Ovary (tissue), 9 donors: ENCODE measurements around the gene FBXL20. TPM values are rescaled to one million over a fixed set of nuclear protein-coding genes. Genes with fewer than 3 reads are reported as not detected.
"Not testable (repeated sequence)": the region's sequence is repeated elsewhere in the genome, so short reads cannot be mapped to it uniquely, and the experiment has no call there.

ENCODE experiments used
- DNase-seq, 5 donors: peaks; one replicate each; pipeline ENCODE4 v3.0.0-alpha.2; 2019 to 2020
- H3K27ac ChIP-seq, 2 donors: fragments of 200-600 bp; one replicate each; pipeline versions ENCODE4 v1.5.1 to v1.8.0; 2019 to 2022
- H3K27me3 ChIP-seq: fragments of 200-600 bp; one replicate; pipeline ENCODE4 v1.8.0; 2022
- H3K36me3 ChIP-seq: fragments of 200-600 bp; sonication (generic); one replicate; pipeline ENCODE4 v1.5.1; 2019
- H3K4me1 ChIP-seq: one replicate; pipeline ENCODE4 v1.8.1; 2013; ENCODE audit warnings: mild to moderate bottlenecking, moderate library complexity; ENCODE audit not compliant: insufficient read depth
- H3K4me3 ChIP-seq: fragments of 200-600 bp; sonication (generic); one replicate; pipeline ENCODE4 v1.5.1; 2017
- H3K9me3 ChIP-seq, 2 donors: fragments of 200-600 bp in 1 of 2; sonication (generic) in 1 of 2; one replicate each; pipeline versions ENCODE4 v1.5.1 to v1.8.1; 2013 to 2019; ENCODE audit warnings: mild to moderate bottlenecking in 1 of 2, moderate library complexity in 1 of 2
- EP300 ChIP-seq: sonication (generic); formaldehyde crosslinking; IDR thresholded peaks from one replicate; pipeline ENCODE4 v1.6.1; 2017; ENCODE audit warnings: antibody characterized with exemption
- POLR2A ChIP-seq: fragments of 450-650 bp; IDR thresholded peaks from one replicate; pipeline ENCODE4 v1.6.1; 2017; ENCODE audit warnings: antibody characterized with exemption, mild to moderate bottlenecking, moderate library complexity
- WGBS, 3 donors: extraction: QIAGEN DNeasy Blood & Tissue Kit in 1 of 3; methylation state at CpG; one replicate each; pipeline versions ENCODE4 v1.1.5 to v1.1.7; 2013 to 2017; 5-methylcytosine and 5-hydroxymethylcytosine counted together
- intact Hi-C, 4 donors: fragments of 100-400 bp; cut with DNase I; formaldehyde crosslinking; loops; one replicate each; pipeline versions ENCODE4 v1.11.0 to v1.15.1; 2022 to 2023
- polyA plus RNA-seq, 2 donors: library from polyadenylated mRNA; stranded (reverse); fragments of 200-250 nt in 1 of 2; fragments of 350-450 nt in 1 of 2; fragmentation: Illumina TruSeq in 1 of 2; extraction: RNeasy Lipid Tissue Mini Kit (QIAGEN cat#74804) in 1 of 2; gene quantifications; one replicate each; pipeline ENCODE4 v1.2.3, GENCODE V29; 2013 to 2014
- total RNA-seq, 7 donors: library from RNA; depleted of rRNA in 2 of 7; stranded (reverse); fragments of >200 nt in 2 of 7; fragmentation: NEBNext Ultra II Directional in 3 of 7; extraction: Animal tissue kit (Norgen Biotek cat#: 25700) in 3 of 7; gene quantifications; one replicate each; pipeline versions ENCODE4 v1.1.0 to v1.2.4, GENCODE V29; 2016 to 2023
- TF ChIP-seq, protein P1 (sequence below), 3 donors: fragments of 450-650 bp in 2 of 3; fragments of 200-600 bp in 1 of 3; IDR thresholded peaks; one replicate each; pipeline versions ENCODE4 v1.5.1 to v1.8.0; 2016 to 2022; ENCODE audit warnings: antibody characterized with exemption in 3 of 3, mild to moderate bottlenecking in 1 of 3
- donor health status: DM: no; HTN: no; CAD: no; lungs with moderate emphysema.
- donor health status: DM: no; HTN: no; CAD: no.
- donor health status: Bipolar disorder and iron deficiency.
- donor health status: DM: yes; HTN: yes; CAD: no.
- donor health status: DM: no; HTN: no; CAD: no.
- donor health status: DM: yes; HTN: yes; CAD: no.

The FBXL20 gene
- total and polyA plus RNA-seq, 9 donors, result 4.7 to 25.2 (median 16.6) TPM

DNA sequence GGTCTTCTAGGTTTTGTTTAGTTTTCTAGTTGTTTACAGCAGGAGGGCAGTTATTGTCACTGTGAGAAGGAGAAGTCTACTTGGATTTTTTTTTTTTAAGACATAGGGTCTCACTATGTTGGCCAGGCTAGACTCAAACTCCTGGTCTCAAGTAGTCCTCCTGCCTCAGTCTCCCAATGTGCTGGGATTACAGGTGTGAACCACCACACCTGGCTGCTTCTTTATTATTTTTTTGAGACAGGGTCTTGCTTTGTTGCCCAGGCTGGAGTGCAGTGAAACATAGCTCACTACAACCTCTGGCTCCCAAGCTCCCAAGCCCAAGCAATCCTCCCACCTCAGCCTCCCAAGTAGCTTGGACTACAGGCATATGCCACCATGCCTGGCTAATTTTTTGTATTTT is 107.4 kb downstream of the FBXL20 start:
- no peak overlapping the region for H3K27ac ChIP-seq
- no peak for TF ChIP-seq POLR2A
- no peak for TF ChIP-seq EP300
- TF ChIP-seq, protein P1, sequence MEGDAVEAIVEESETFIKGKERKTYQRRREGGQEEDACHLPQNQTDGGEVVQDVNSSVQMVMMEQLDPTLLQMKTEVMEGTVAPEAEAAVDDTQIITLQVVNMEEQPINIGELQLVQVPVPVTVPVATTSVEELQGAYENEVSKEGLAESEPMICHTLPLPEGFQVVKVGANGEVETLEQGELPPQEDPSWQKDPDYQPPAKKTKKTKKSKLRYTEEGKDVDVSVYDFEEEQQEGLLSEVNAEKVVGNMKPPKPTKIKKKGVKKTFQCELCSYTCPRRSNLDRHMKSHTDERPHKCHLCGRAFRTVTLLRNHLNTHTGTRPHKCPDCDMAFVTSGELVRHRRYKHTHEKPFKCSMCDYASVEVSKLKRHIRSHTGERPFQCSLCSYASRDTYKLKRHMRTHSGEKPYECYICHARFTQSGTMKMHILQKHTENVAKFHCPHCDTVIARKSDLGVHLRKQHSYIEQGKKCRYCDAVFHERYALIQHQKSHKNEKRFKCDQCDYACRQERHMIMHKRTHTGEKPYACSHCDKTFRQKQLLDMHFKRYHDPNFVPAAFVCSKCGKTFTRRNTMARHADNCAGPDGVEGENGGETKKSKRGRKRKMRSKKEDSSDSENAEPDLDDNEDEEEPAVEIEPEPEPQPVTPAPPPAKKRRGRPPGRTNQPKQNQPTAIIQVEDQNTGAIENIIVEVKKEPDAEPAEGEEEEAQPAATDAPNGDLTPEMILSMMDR (IDR thresholded peaks at IDR 0.05), result no peak
- H3K4me1 ChIP-seq, result no peaks in the 10 kb centered on the region
- DNase-seq, result no peak
- intact Hi-C loops, result no loop called here
- no peaks in the 10 kb centered on the region for H3K9me3 ChIP-seq
- H3K4me3 ChIP-seq, result no peak overlapping the region
- no peaks in the 10 kb centered on the region for H3K27me3 ChIP-seq
- H3K36me3 ChIP-seq, result no peaks in the 10 kb centered on the region

DNA sequence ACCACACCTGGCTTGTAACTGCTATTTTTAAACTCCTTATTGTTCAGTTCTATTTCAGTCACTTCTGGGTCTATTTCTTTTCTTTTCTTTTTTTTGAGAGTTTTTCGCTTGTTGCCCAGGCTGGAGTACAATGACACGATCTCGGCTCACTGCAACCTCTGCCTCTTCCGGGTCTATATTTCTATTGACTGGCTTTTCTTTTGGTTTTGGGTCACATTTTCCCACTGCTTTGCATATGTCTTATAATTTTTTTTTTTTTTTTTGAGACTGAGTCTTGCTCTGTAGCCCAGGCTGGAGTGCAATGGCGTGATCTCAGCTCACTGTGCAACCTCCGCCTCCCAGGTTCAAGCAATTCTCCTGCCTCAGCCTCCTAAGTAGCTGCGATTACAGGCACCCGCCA is 108.9 kb downstream of the FBXL20 start:
- H3K27me3 ChIP-seq, H3K36me3 ChIP-seq, H3K4me3 ChIP-seq, H3K9me3 ChIP-seq, H3K4me1 ChIP-seq, intact Hi-C loops, DNase-seq, H3K27ac ChIP-seq: not testable (repeated sequence)
- 96 to 99% (median 99%) methylated on average over 8 of the region's 8 CpGs for WGBS, 3 donors

DNA sequence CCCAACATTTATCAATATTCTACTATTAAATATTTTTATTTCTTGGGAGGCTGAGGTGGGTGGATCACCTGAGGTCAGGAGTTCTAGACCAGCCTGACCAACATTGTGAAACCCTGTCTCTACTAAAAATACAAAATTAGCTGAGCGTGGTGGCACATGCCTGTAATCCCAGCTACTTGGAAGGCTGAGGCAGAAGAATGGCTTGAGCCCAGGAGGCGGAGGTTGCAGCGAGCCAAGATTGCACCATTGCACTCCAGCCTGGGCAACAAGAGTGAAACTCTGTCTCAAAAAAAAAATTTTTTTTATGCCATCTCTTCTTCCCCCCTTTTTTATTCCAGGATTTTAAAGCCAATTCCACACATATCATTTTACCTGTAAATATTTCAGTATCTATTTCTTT is 114.9 kb downstream of the FBXL20 start:
- 94 to 98% (median 98%) methylated on average over 3 of the region's 3 CpGs for WGBS, 3 donors
- H3K4me1 ChIP-seq, H3K9me3 ChIP-seq, H3K4me3 ChIP-seq, DNase-seq, H3K27ac ChIP-seq, H3K36me3 ChIP-seq, intact Hi-C loops, H3K27me3 ChIP-seq: not testable (repeated sequence)

DNA sequence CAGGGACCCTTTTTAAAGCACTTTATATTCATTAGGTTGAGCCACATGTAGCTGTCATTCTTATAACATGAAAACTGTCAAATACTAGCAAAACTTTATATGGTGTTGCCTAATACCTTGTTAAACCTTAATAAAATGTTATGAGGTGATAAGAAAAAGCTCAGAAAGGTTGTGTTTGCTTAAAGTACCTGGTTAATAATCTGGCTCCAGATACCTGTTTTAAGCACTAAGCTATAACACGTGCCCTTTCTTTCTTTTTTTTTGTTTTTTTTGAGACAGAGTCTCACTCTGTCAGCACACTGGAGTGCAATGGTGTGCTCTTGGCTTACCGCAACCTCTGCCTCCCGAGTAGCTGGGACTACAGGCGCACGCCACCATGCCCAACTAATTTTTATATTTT is 116.7 kb downstream of the FBXL20 start:
- TF ChIP-seq POLR2A (no peak), EP300 (no peak)
- TF ChIP-seq, protein P1 (IDR thresholded peaks at IDR 0.05), result no peak
- DNase-seq, result no peak
- 94 to 96% (median 96%) methylated on average over 5 of the region's 5 CpGs for WGBS, 3 donors
- no peaks in the 10 kb centered on the region for H3K27me3 ChIP-seq
- H3K4me3 ChIP-seq, result no peak overlapping the region
- H3K4me1 ChIP-seq, result no peaks in the 10 kb centered on the region
- intact Hi-C loops, result no loop called here
- H3K36me3 ChIP-seq, result no peaks in the 10 kb centered on the region
- no peak overlapping the region for H3K27ac ChIP-seq
- no peaks in the 10 kb centered on the region for H3K9me3 ChIP-seq

DNA sequence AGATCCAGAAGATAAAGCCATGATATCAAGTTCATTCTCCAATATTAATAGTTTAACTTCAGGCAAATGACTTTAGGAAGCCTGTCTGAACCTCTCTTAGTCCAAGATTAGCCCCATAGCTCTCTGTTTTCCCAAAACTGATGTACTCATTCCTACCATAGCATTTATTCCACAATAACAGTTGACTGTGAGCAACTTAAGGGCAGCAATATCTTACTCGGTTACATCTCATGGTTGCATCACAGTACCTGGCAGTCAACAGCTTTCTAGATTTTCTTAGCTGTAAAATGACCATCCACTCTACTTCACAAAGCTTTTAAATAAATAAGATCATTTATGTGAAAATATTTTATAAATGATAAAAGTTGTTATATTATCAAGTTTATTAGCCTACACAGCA is 117.5 kb downstream of the FBXL20 start:
- H3K27ac ChIP-seq, result no peak overlapping the region
- TF ChIP-seq POLR2A (no peak), EP300 (no peak)
- TF ChIP-seq, protein P1 (IDR thresholded peaks at IDR 0.05), result no peak
- no peaks in the 10 kb centered on the region for H3K4me1 ChIP-seq
- DNase-seq, result no peak
- no peaks in the 10 kb centered on the region for H3K27me3 ChIP-seq
- H3K36me3 ChIP-seq, result no peaks in the 10 kb centered on the region
- H3K4me3 ChIP-seq, result no peak overlapping the region
- no peaks in the 10 kb centered on the region for H3K9me3 ChIP-seq
- WGBS, 3 donors, result 84 to 88% (median 86%) methylated on average over 1 of the region's 1 CpG
- intact Hi-C loops, result no loop called here

DNA sequence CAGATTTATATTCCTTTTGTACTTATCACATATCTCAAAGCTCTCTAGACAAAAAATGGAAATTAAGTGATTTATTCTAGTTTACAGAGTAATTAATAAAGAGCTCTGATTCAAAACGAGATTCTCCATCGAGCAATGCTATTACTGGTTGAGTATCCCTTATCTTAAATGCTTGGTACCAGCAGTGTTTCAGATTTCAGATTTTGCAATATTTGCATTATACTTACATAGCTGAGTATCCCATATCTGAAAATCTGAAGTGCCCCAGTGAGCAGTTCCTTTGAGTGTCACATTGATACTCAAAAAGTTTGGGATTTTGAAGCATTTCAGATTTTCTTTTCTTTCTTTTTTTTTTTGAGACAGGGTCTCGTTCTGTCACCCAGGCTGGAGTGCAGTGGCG is 118.3 kb downstream of the FBXL20 start:
- TF ChIP-seq POLR2A (no peak), EP300 (no peak)
- TF ChIP-seq, protein P1 (IDR thresholded peaks at IDR 0.05), result no peak
- Histone ChIP-seq H3K4me1 (no peaks in the 10 kb centered on the region), H3K4me3 (no peak overlapping the region), H3K36me3 (no peaks in the 10 kb centered on the region), H3K27me3 (no peaks in the 10 kb centered on the region), H3K9me3 (no peaks in the 10 kb centered on the region), H3K27ac (no peak overlapping the region)
- intact Hi-C loops, result no loop called here
- WGBS, 3 donors, result 92 to 96% (median 94%) methylated on average over 4 of the region's 4 CpGs
- no peak for DNase-seq
